Astrocyte (in vitro differentiated cells and primary cell): ENCODE measurements around the gene INPP5A.

Experiments used
- EZH2 ChIP-seq: IDR thresholded peaks from 2 replicates; pipeline ENCODE4 v1.6.1; 2012; ENCODE audit warnings: mild to moderate bottlenecking, low read length, inconsistent platforms; ENCODE audit not compliant: insufficient read depth
- TF ChIP-seq, protein P1 (sequence below): IDR thresholded peaks from 2 replicates; pipeline ENCODE4 v1.5.1; 2011; ENCODE audit warnings: low read depth, mild to moderate bottlenecking, inconsistent platforms, low read length, moderate library complexity; ENCODE audit not compliant: insufficient read depth

DNA sequence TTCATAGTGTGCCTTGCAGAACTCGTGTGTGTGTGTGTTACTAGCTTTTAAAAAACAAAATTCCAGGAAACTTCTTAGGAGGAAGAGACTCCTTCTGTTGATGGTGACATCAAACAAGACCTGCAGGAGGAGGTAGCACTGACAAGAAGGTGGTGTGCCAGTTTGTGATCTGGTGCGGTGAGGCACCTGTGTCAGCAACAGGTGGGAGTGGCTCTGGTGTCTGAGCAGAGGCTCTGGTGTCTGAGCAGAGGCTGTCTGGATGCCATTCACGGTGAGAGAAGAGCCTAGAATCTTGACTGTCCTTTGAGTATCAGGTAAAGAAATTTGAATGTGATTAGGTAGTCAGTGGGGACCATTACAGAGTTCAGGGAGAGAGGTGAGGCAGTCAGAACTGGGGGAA is 122.8 kb downstream of the INPP5A start:
- TF ChIP-seq, protein P1, sequence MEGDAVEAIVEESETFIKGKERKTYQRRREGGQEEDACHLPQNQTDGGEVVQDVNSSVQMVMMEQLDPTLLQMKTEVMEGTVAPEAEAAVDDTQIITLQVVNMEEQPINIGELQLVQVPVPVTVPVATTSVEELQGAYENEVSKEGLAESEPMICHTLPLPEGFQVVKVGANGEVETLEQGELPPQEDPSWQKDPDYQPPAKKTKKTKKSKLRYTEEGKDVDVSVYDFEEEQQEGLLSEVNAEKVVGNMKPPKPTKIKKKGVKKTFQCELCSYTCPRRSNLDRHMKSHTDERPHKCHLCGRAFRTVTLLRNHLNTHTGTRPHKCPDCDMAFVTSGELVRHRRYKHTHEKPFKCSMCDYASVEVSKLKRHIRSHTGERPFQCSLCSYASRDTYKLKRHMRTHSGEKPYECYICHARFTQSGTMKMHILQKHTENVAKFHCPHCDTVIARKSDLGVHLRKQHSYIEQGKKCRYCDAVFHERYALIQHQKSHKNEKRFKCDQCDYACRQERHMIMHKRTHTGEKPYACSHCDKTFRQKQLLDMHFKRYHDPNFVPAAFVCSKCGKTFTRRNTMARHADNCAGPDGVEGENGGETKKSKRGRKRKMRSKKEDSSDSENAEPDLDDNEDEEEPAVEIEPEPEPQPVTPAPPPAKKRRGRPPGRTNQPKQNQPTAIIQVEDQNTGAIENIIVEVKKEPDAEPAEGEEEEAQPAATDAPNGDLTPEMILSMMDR: no peak
- no peak for TF ChIP-seq EZH2
